Measurements from ENCODE around the gene MXD3. TPM values are rescaled to one million over a fixed set of nuclear protein-coding genes. Genes with fewer than 3 reads are reported as not detected.
"Not testable (repeated sequence)": the region's sequence is repeated elsewhere in the genome, so short reads cannot be mapped to it uniquely, and the experiment has no call there.

Gene MXD3, protein sequence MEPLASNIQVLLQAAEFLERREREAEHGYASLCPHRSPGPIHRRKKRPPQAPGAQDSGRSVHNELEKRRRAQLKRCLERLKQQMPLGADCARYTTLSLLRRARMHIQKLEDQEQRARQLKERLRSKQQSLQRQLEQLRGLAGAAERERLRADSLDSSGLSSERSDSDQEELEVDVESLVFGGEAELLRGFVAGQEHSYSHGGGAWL
- 14.9 TPM for polyA plus RNA-seq
- long read RNA-seq, donor 1, partial matches to known transcripts: 0 of 4 reads
- long read RNA-seq, donor 1, other reads (novel, unspliced or antisense): 0 of 4 reads
- long read RNA-seq, donor 2, partial matches to known transcripts: 6 of 8 reads
- long read RNA-seq, donor 2, other reads (novel, unspliced or antisense): 0 of 8 reads
- long read RNA-seq, donor 3, partial matches to known transcripts: 0 of 4 reads
- long read RNA-seq, donor 3, other reads (novel, unspliced or antisense): 0 of 4 reads
- long read RNA-seq, donor 4: 0 reads
- long read RNA-seq, donor 5, partial matches to known transcripts: 0 of 1 reads
- long read RNA-seq, donor 5, other reads (novel, unspliced or antisense): 0 of 1 reads
- long read RNA-seq, donor 6: 0 reads
- long read RNA-seq, donor 7, partial matches to known transcripts: 0 of 4 reads
- long read RNA-seq, donor 7, other reads (novel, unspliced or antisense): 0 of 4 reads
- long read RNA-seq, donor 8, partial matches to known transcripts: 0 of 1 reads
- long read RNA-seq, donor 8, other reads (novel, unspliced or antisense): 0 of 1 reads
- long read RNA-seq, donor 9, partial matches to known transcripts: 0 of 4 reads
- long read RNA-seq, donor 9, other reads (novel, unspliced or antisense): 0 of 4 reads
- long read RNA-seq, donor 10, partial matches to known transcripts: 0 of 2 reads
- long read RNA-seq, donor 10, other reads (novel, unspliced or antisense): 0 of 2 reads
- long read RNA-seq, donor 11, partial matches to known transcripts: 0 of 3 reads
- long read RNA-seq, donor 11, other reads (novel, unspliced or antisense): 0 of 3 reads

DNA sequence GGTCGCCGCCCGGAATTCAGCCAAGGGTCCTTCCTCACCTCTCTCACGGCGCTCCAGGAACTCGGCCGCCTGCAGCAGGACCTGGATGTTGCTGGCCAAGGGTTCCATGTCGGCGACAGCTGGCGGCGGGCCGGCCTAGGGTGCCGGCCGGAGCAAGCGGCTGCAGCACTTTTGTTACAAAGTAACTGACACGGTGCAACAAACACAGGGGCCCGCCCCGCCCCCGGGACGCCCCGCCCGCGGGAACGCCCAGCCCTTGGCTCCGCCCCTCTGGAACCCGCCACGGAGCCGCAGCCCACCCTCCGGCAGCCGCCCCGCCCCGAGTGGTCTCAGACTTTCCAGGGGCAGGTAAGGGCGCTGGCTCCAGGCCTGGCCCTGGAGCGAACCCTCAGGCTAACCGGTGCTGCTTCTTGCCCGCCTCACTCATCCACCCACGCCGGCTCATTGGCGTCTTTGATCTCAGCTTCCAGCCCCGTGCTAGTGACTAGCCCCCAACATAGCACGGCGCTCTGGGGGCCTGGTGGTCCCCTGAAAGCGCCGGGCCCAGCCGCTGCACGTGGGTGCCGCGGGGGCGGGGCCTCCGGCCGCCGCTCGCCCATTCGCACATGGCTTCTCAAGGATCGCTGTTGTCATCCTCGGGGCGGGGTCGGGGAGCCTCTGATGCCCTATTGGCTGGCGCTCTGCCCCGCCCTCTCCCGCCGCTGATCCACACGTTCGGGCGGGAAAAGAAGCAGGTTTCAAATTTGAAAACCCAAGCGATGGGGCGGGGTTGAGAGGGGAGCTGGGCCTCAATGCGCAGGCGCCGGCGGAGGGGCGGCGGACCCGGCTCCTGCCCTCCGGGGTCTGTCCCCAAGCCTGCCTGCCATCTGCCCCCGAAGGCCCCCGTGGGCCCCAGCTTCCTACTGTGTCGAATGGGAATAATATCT lies at the start of gene MXD3:
Gene MXD3 (minus strand): TSS at position 176 of the 926 bp plus-strand sequence. CDS start 68 bp downstream, at position 108.
- WGBS (ENCODE audit: insufficient coverage, low lambda C conversion rate): no CpG with 5 or more reads among the region's 78 CpGs
- H3K27ac ChIP-seq (ENCODE audit: low read length): peak within 1 kb of the TSS; percentile 65

DNA sequence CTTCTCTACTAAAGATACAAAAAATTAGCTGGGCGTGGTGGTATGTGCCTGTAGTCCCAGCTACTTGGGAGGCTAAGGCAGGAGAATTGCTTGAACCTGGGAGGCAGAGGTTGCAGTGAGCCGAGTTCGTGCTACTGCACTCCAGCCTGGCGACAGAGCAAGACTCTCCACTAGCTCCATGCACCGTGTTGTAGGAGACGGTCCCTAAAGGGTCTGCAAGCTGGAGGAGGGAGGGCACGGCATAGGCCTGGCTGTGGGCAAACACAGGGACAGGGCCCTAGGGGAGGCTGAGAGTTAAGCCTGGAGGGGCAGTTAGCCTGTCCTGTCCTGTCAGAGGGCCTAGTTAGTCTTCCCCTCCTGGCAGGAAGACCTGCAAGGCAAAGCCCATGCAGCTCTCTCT lies 49.0 kb upstream of the MXD3 start:
- not testable (repeated sequence) for H3K4me1 ChIP-seq (ENCODE audit: control insufficient read depth, insufficient read depth, low read length); H3K9me3 ChIP-seq (ENCODE audit: control insufficient read depth, low read depth, low read length); H3K4me3 ChIP-seq (ENCODE audit: low read length); H3K36me3 ChIP-seq (ENCODE audit: control insufficient read depth, insufficient read depth, low read length); DNase-seq; H3K27ac ChIP-seq (ENCODE audit: low read length)
- H3K27me3 ChIP-seq (ENCODE audit: control insufficient read depth, insufficient read depth, low read length): peaks cover 11% of the 10 kb centered on the region
- WGBS (ENCODE audit: insufficient coverage, low lambda C conversion rate): no CpG with 5 or more reads among the region's 7 CpGs

More for the DNA sequence above, at the start of gene MXD3:
- Histone ChIP-seq H3K36me3 (ENCODE audit: control insufficient read depth, insufficient read depth, low read length) (peaks cover 16% of the 10 kb centered on the region), H3K4me3 (ENCODE audit: low read length) (peak within 1 kb of the TSS; percentile 71), H3K4me1 (ENCODE audit: control insufficient read depth, insufficient read depth, low read length) (peaks cover 28% of the 10 kb centered on the region), H3K27me3 (ENCODE audit: control insufficient read depth, insufficient read depth, low read length) (no peaks in the 10 kb centered on the region), H3K9me3 (ENCODE audit: control insufficient read depth, low read depth, low read length) (no peaks in the 10 kb centered on the region)
- DNase-seq: peak; percentile 94 to 95

DNA sequence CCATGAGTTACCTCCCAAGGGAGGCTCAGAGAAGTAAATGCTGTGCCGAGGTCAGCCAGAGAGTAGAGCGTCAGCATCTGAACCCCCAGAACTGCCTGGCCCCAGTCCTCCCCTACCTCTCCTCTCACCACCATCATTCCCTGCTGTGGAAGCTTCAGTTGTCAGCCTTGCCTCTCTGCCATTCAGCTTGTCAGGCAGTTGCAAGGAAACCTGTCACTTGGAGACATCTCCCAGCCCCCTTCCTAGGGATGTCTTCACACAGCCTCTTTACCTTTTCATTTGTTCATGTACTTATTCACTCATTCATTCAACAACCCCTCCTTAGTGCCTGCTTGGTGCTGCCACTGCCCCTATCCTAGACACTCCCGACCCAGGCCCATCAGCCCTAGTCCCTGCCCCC lies 48.2 kb upstream of the MXD3 start:
- H3K36me3 ChIP-seq (ENCODE audit: control insufficient read depth, insufficient read depth, low read length): no peaks in the 10 kb centered on the region
- peaks cover 6% of the 10 kb centered on the region for H3K4me1 ChIP-seq (ENCODE audit: control insufficient read depth, insufficient read depth, low read length)
- peaks cover 13% of the 10 kb centered on the region for H3K27me3 ChIP-seq (ENCODE audit: control insufficient read depth, insufficient read depth, low read length)
- no CpG with 5 or more reads among the region's 3 CpGs for WGBS (ENCODE audit: insufficient coverage, low lambda C conversion rate)
- H3K9me3 ChIP-seq (ENCODE audit: control insufficient read depth, low read depth, low read length): no peaks in the 10 kb centered on the region
- DNase-seq: no peak
- no peak overlapping the region for H3K27ac ChIP-seq (ENCODE audit: low read length)
- no peak overlapping the region for H3K4me3 ChIP-seq (ENCODE audit: low read length)

DNA sequence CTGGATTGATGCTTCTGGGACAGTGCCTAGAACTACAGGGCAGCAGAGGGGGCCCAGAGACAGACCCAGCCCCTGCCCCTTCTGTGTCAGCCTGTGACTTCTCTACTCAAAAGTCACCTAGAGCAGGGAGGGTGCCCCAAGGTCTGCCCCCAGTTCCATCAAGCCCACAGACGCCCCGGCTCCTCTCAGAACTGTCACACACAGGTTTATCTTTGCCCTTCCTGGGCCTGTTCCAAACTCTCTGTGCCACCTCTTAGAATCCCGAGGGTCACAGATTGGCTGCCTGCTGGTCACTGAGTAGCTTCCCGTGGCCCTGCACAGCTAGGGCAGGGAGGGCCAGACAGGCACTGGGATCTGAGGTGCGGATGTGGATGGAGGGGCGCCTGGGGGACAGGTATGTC lies 47.8 kb upstream of the MXD3 start:
- no peak overlapping the region for H3K27ac ChIP-seq (ENCODE audit: low read length)
- no peak for DNase-seq
- H3K4me1 ChIP-seq (ENCODE audit: control insufficient read depth, insufficient read depth, low read length): peaks cover 6% of the 10 kb centered on the region
- peaks cover 14% of the 10 kb centered on the region for H3K27me3 ChIP-seq (ENCODE audit: control insufficient read depth, insufficient read depth, low read length)
- no peaks in the 10 kb centered on the region for H3K36me3 ChIP-seq (ENCODE audit: control insufficient read depth, insufficient read depth, low read length)
- H3K9me3 ChIP-seq (ENCODE audit: control insufficient read depth, low read depth, low read length): no peaks in the 10 kb centered on the region
- H3K4me3 ChIP-seq (ENCODE audit: low read length): no peak overlapping the region
- no CpG with 5 or more reads among the region's 6 CpGs for WGBS (ENCODE audit: insufficient coverage, low lambda C conversion rate)

DNA sequence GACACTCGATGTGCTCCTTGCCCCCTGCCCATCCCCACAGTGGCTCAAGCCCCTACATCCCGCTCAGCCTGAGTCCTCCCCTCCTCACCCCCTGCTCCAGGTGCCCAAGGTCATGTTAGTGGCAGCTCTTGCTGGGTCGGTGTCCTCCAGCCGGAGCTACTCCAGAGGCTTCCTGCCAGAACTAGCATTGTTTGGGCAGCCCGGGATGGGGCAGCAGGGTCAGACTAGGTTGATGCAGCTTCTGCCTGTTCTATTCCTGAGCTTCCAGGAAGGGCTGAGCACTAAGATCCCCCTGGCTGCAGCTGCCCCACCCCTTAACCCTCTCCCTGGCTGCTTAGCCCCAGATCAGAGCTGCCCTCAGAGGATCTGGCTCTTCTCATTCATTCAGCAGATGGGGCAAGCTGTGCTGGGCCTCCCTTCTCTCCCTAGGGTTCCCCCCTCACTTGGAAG lies 46.7 kb upstream of the MXD3 start:
- Histone ChIP-seq H3K36me3 (ENCODE audit: control insufficient read depth, insufficient read depth, low read length) (no peaks in the 10 kb centered on the region), H3K27me3 (ENCODE audit: control insufficient read depth, insufficient read depth, low read length) (peaks cover 16% of the 10 kb centered on the region), H3K27ac (ENCODE audit: low read length) (no peak overlapping the region), H3K9me3 (ENCODE audit: control insufficient read depth, low read depth, low read length) (no peaks in the 10 kb centered on the region), H3K4me3 (ENCODE audit: low read length) (peak overlapping the region; percentile 21), H3K4me1 (ENCODE audit: control insufficient read depth, insufficient read depth, low read length) (peaks cover 2% of the 10 kb centered on the region)
- no CpG with 5 or more reads among the region's 5 CpGs for WGBS (ENCODE audit: insufficient coverage, low lambda C conversion rate)
- DNase-seq: no peak

DNA sequence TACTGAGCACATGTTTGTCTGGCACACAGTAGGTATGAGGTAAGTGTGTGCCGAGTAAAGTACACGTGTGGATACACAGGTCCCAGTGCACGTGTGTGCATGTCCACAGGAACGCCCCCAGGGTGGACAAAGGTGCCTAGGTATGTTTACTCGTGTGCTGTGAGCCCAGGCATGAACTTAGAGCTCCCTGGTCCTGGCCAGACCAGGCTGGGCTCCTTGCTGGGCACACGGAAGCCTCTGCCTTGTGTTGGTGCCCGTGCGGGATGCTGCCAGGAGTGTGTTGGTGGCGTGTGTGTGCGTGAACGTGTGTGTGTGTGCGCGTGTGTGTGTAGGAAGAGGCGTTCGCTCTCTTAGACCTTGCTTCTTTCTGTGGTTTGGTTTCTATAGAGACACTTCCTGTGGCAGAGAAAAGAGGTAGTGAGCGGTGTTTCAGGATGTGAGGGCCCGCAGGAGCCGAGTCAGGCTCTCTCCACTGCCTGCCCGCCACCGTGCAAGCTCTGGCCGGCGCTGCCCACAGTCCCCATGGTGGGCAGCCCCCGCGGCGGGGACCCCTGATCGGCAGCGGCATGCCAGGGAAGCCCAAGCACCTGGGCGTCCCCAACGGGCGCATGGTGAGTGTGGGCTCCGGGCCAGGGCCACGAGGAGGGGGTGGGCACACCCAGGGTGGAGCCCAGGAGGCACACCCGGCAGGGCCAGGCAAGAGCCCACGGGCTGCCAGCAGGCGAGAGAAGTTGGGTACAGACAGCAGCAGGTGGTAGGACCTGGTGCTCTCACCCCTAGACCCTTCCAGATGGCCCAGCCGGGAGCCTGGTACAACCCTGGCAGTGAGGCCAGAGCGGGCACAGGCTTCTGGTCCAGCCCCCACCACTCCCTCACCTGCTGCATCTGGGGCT lies 46.0 kb upstream of the MXD3 start, which contains the start of gene RGS14:
Gene RGS14 (plus strand): TSS at position 466 of the 893 bp plus-strand sequence. CDS start 101 bp downstream, at position 567.
- no peaks in the 10 kb centered on the region for H3K36me3 ChIP-seq (ENCODE audit: control insufficient read depth, insufficient read depth, low read length)
- no peak for DNase-seq
- H3K4me3 ChIP-seq (ENCODE audit: low read length): peak within 1 kb of the TSS; percentile 21
- H3K9me3 ChIP-seq (ENCODE audit: control insufficient read depth, low read depth, low read length): no peaks in the 10 kb centered on the region
- H3K27me3 ChIP-seq (ENCODE audit: control insufficient read depth, insufficient read depth, low read length): peaks cover 16% of the 10 kb centered on the region
- no peak within 1 kb of the TSS for H3K27ac ChIP-seq (ENCODE audit: low read length)
- WGBS (ENCODE audit: insufficient coverage, low lambda C conversion rate): no CpG with 5 or more reads among the region's 37 CpGs
- H3K4me1 ChIP-seq (ENCODE audit: control insufficient read depth, insufficient read depth, low read length): no peaks in the 10 kb centered on the region

DNA sequence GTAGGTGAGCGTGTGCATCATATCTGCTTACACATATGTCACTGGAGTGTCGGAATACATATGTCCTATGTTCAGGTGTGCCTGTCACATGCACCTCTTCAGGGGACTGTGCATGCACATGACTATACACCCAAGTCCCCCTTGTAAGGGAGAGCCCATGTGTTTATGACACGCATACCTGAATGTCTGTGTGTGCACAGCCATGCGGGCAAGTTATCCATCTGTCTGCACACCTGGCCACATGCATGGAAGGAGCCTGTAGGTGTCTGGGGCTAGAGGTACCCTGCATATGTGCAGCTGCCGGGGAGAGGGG lies 45.4 kb upstream of the MXD3 start:
- no peak for DNase-seq
- no CpG with 5 or more reads among the region's 5 CpGs for WGBS (ENCODE audit: insufficient coverage, low lambda C conversion rate)
- no peaks in the 10 kb centered on the region for H3K9me3 ChIP-seq (ENCODE audit: control insufficient read depth, low read depth, low read length)
- H3K27ac ChIP-seq (ENCODE audit: low read length): no peak overlapping the region
- no peak overlapping the region for H3K4me3 ChIP-seq (ENCODE audit: low read length)
- H3K27me3 ChIP-seq (ENCODE audit: control insufficient read depth, insufficient read depth, low read length): peaks cover 16% of the 10 kb centered on the region
- peaks cover 2% of the 10 kb centered on the region for H3K4me1 ChIP-seq (ENCODE audit: control insufficient read depth, insufficient read depth, low read length)
- no peaks in the 10 kb centered on the region for H3K36me3 ChIP-seq (ENCODE audit: control insufficient read depth, insufficient read depth, low read length)

DNA sequence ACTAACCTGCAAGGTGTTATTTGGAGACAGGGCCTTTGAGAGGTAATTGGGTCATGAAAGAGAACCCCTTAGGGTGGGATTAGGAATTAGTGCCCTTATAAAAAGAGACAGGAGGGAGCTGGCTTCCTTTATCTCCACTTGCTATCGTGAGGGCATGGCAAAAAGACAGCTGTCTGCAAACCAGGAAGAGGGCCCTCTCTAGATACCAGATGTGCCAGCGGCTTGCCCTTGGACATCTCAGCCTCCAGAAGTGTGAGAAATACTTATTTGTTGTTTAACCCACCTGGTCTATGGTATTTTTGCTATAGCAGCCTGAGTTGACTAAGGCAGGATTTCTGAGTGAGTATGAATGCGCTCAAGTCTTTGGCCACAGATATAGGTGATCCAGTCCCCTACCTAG lies 45.0 kb upstream of the MXD3 start:
- no peak for DNase-seq
- no peak overlapping the region for H3K4me3 ChIP-seq (ENCODE audit: low read length)
- H3K4me1 ChIP-seq (ENCODE audit: control insufficient read depth, insufficient read depth, low read length): peaks cover 2% of the 10 kb centered on the region
- peaks cover 16% of the 10 kb centered on the region for H3K27me3 ChIP-seq (ENCODE audit: control insufficient read depth, insufficient read depth, low read length)
- no peaks in the 10 kb centered on the region for H3K36me3 ChIP-seq (ENCODE audit: control insufficient read depth, insufficient read depth, low read length)
- H3K27ac ChIP-seq (ENCODE audit: low read length): no peak overlapping the region
- H3K9me3 ChIP-seq (ENCODE audit: control insufficient read depth, low read depth, low read length): no peaks in the 10 kb centered on the region
- no CpG with 5 or more reads among the region's 3 CpGs for WGBS (ENCODE audit: insufficient coverage, low lambda C conversion rate)

DNA sequence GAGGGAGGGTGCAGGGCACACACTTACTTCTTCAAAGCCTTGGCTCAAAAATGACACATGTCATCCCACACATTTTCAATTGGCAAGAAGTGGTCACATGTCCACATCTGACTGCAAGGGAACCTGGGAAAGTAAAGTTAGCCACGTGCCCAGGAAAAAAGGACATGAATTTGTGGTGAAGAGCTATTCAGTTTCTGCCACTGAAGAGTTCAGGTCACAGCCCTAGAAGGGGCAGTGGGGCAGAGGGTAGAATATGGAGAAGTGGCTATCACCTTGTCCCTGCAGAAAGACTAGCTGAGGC lies 44.1 kb upstream of the MXD3 start:
- H3K27me3 ChIP-seq (ENCODE audit: control insufficient read depth, insufficient read depth, low read length): peaks cover 16% of the 10 kb centered on the region
- no peak overlapping the region for H3K27ac ChIP-seq (ENCODE audit: low read length)
- no peaks in the 10 kb centered on the region for H3K9me3 ChIP-seq (ENCODE audit: control insufficient read depth, low read depth, low read length)
- no peaks in the 10 kb centered on the region for H3K36me3 ChIP-seq (ENCODE audit: control insufficient read depth, insufficient read depth, low read length)
- H3K4me1 ChIP-seq (ENCODE audit: control insufficient read depth, insufficient read depth, low read length): peaks cover 3% of the 10 kb centered on the region
- WGBS (ENCODE audit: insufficient coverage, low lambda C conversion rate): no CpG with 5 or more reads among the region's 1 CpG
- DNase-seq: no peak
- H3K4me3 ChIP-seq (ENCODE audit: low read length): no peak overlapping the region
